ENCODE data around the gene IFNAR1. TPM values are rescaled to one million over a fixed set of nuclear protein-coding genes. Genes with fewer than 3 reads are reported as not detected.

Gene IFNAR1
- total RNA-seq, 1 experiment from 2014 or later: 14.2 TPM

- Histone ChIP-seq H4K20me1 (ENCODE audit: control insufficient read depth, insufficient read depth, insufficient read length) (no peaks in the 10 kb centered on the region), H3K56ac (ENCODE audit: insufficient read length, low read depth, low read length) (no peak overlapping the region), H2AFZ (ENCODE audit: low read length) (no peak overlapping the region), H3K23me2 (ENCODE audit: insufficient read length, low read depth, low read length, poor library complexity, severe bottlenecking) (peaks cover 7% of the 10 kb centered on the region), H2BK12ac (ENCODE audit: insufficient read length, low read depth, low read length) (no peak overlapping the region), H3K27me3 (ENCODE audit: insufficient read depth, low read length) (no peaks in the 10 kb centered on the region), H3K4me1 (ENCODE audit: insufficient read depth, low read length) (no peaks in the 10 kb centered on the region), H3K18ac (ENCODE audit: insufficient read length, low read depth, low read length) (peak overlapping the region; percentile 74), H2BK120ac (ENCODE audit: low read depth, low read length, poor library complexity, severe bottlenecking) (no peak overlapping the region), H2BK20ac (ENCODE audit: low read depth, low read length, poor library complexity, severe bottlenecking) (no peak overlapping the region), H3K9me3 (ENCODE audit: control insufficient read depth, low read depth, low read length) (no peaks in the 10 kb centered on the region), H3K79me1 (ENCODE audit: insufficient read depth, low read depth, low read length, poor library complexity, severe bottlenecking) (no peaks in the 10 kb centered on the region), H4K91ac (ENCODE audit: insufficient read length, low read depth, low read length) (no peak overlapping the region), H3K4ac (ENCODE audit: low read depth, low read length) (no peak overlapping the region), H2BK15ac (ENCODE audit: low read depth, low read length) (no peak overlapping the region), H3T11ph (ENCODE audit: low read length) (no peak overlapping the region), H2BK5ac (ENCODE audit: insufficient read length, low read length) (no peak overlapping the region), H3K27ac (ENCODE audit: insufficient read length, low read depth, low read length) (no peak overlapping the region), H3K23ac (ENCODE audit: insufficient read length, low read depth, low read length) (no peak overlapping the region), H2AK5ac (ENCODE audit: insufficient read length, low read length) (no peak overlapping the region), H3K9ac (ENCODE audit: extremely low read depth, insufficient read length, low read length) (peak overlapping the region; percentile 54), H3K4me2 (ENCODE audit: insufficient read depth, insufficient read length, low read length) (peak overlapping the region; percentile 74), H4K8ac (replicated peaks; ENCODE audit: insufficient read length, low read depth, low read length) (no peak overlapping the region), H4K5ac (ENCODE audit: insufficient read length, low read depth, low read length) (no peak overlapping the region), H3K14ac (ENCODE audit: insufficient read depth, low read length) (peak overlapping the region; percentile 84), H3K79me2 (ENCODE audit: insufficient read depth, low read length) (peaks cover 10% of the 10 kb centered on the region; the same call in 1 of the 2 replicates)
- Mint-ChIP-seq H3K4me3 (no peak overlapping the region), H3K27me3 (ENCODE audit: low read depth) (no peaks in the 10 kb centered on the region), H3K9me3 (peaks cover 0 to 4% of the 10 kb centered on the region in 2 experiments; a peak in 3 of 5 replicates), H3K36me3 (ENCODE audit: insufficient read depth in 1 of 3, low read depth in 3 of 3) (peaks cover 0 to 12% (median 10%) of the 10 kb centered on the region in 3 experiments; a peak in 5 of 7 replicates), H3K4me1 (no peaks in the 10 kb centered on the region), H3K27ac (no peak overlapping the region)
- no peak for DNase-seq
- TF ChIP-seq CTCF (conservative IDR thresholded peaks at IDR 0.05): no peak
- no CpG with 5 or more reads among the region's 28 CpGs for WGBS (ENCODE audit: extremely low coverage, insufficient read length, low lambda C conversion rate)
Measured at GRCh38 chr21:33325222-33326067, 675 bp downstream of the IFNAR1 start.
